Stimulated activated CD4-positive, alpha-beta T cell treated with anti-CD3 and anti-CD28 coated beads, Interleukin-4, amount 100 ng/mL, for 1 hour (primary cell): ENCODE results near the gene PHLDA2.
A peak's percentile ranks its signal among the peaks of the same experiment; 100 is the strongest.
"Not testable (repeated sequence)": the region's sequence is repeated elsewhere in the genome, so short reads cannot be mapped to it uniquely, and the experiment has no call there.

ENCODE experiments used
- DNase-seq: peaks from one replicate; pipeline ENCODE4 v3.0.0-alpha.2; 2020

The PHLDA2 gene

GRCh38 chr11:2944530-2944929, 15.3 kb upstream of the PHLDA2 start:
- DNase-seq, result no peak

DNA sequence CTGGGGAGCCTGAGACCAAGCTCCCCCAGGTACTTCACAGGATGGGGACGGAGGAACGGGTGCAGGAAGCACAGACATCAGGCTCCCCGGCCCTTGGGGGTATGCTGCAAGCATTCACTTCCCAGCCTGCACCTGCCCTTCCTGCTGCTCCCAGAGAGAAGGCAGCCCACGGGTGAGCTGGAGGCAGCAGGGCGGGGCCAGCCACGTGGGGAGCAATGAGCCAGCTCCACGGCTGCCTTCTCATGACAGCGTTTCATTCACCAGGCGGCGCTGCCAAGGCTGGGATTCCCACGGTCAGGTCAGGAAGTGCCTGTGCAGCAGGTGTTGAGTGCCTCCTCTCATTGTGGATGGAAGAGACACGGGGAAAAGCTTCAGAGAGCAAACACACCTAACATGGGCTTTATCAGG, 14.5 kb upstream of the PHLDA2 start:
- DNase-seq, result peak; percentile 36

DNA sequence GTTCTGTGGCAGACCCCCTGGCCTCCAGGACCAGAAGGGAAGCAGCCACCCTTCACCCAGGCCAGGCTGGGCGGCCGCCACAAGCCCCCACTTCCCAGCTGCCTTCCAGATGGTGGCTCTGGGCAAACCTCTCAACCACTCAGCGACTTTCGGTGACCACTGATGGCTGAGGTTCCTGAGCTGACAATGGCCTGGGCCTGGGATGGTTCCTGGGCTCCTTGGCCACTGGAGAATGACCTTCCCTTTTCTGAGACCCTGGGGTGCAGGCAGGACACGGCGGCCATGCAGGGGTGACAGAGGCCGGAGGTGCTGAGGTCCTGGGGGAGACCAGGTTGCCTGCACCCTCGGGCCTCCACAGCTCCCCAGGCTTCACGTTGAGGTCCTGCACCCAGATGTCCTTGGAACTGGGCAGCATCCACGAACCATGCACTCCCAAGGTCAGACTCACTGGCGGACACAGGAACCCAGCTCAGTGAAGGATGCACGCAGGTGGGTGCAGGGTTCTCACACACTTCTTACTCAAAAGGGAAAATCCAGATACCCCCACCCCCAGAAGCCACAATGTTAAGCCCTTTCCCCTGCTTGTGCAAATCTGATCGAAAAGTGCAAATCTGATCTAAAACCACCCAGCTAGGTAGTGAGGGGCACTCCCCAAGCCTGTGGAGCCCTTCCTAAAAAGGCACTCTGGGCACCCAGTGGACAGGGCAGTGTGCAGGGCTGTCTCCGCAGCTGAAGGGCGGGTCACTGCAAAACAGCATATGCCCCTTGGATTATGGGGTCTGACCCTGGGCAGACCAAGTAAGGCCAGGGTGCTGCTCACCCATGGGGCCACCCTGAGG, 13.9 kb upstream of the PHLDA2 start:
- no peak for DNase-seq

DNA sequence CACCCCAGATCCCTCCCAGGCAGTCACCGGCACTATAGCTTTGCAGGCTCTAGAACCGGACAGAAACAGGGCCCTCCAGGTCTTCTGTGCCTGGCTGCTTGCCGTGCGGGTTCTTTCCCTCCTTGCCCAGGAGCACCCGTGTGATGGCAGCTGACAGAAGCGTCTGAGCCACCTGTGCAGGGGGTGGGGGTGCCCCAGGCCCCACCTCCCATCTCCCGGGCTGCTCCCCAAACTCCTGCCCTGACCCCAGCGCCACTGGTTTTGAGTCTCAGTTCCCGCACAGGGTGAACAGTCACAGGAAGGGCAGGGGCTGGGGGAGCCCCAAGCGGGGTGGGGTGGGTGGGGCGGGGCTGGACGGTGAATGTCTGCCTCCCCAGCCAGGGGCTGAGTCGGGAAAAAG, 13.2 kb upstream of the PHLDA2 start:
- DNase-seq, result no peak

DNA sequence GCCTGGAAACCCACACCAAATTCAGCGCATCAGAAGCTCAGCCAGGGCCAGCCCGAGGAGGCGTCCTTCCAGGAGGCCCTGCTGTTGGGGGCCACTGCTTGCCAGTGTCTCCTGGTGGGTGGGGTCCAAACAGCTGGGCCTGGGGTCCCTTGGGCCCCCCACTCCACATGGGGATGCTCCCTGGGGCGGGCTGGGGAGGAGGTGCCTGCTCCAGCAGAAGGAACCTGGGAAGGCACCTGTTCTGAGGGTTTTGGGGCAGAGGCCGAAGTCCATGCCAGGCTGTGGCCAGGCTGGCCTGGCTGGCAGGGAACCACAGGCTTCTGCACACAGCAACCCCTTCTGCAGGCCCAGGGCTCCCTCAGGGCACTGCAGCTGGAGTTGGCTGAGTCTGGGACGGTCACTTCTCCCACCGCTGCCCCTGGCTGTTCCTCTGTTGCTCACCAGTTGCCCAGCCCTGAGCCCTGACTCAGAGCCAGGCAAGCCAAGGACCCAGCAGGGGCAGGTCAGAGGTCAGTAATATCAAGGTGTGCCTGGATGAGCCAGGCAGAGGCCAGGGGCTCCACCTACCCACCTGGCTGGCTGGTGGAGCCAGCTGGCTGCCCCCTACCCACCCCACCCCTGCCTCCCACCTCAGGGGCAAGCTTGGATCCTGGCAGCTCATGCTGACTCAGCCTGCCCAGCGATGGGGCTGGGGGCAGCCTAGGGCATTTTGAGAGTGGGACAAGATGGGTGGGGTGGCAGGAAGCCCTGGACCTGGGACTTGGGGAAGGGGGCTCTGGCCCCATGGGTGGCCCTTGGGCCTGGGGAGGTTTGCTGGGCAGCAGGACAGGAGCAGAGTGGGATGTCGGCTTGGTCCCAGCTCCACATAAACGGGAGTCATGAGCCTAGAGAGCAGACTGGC, 12.0 kb upstream of the PHLDA2 start:
- no peak for DNase-seq

DNA sequence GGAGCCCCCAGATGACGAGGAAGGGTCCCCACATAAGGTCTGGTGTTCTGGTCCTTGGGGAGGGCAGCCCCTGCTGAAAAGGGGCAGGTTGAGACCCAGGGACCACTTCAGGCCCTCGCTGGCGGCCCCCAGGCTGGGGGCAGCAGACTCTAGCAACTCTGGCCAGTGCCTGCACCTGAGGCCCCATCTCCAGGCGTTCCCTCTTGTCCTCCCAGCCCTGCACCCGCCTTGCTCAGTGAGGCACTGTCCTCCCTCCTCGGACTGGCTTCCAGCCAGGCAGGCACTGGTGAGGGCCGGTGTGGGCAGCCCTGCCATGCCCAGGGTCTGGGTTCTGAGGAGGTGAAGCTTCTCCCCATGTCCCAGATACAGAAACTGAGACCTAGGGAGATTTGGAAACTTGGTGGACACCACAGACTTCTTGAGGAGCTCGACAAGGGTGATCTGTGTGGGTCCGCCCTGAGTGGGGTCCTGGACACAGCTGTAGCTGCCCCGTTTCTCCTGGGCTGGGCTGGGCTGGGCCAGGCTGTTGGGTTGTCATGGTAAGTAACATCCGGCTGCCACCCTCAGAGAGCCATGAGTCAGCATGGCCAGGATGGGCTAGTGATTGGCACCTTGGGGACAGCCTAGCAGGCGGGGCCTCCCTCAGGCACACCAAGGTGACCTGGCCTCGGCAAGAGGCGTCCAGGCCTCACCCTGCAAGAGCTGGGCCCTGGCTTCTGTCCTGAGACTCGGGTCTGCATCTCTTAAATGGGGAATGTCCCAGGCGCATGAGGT, 11.1 kb upstream of the PHLDA2 start:
- no peak for DNase-seq

DNA sequence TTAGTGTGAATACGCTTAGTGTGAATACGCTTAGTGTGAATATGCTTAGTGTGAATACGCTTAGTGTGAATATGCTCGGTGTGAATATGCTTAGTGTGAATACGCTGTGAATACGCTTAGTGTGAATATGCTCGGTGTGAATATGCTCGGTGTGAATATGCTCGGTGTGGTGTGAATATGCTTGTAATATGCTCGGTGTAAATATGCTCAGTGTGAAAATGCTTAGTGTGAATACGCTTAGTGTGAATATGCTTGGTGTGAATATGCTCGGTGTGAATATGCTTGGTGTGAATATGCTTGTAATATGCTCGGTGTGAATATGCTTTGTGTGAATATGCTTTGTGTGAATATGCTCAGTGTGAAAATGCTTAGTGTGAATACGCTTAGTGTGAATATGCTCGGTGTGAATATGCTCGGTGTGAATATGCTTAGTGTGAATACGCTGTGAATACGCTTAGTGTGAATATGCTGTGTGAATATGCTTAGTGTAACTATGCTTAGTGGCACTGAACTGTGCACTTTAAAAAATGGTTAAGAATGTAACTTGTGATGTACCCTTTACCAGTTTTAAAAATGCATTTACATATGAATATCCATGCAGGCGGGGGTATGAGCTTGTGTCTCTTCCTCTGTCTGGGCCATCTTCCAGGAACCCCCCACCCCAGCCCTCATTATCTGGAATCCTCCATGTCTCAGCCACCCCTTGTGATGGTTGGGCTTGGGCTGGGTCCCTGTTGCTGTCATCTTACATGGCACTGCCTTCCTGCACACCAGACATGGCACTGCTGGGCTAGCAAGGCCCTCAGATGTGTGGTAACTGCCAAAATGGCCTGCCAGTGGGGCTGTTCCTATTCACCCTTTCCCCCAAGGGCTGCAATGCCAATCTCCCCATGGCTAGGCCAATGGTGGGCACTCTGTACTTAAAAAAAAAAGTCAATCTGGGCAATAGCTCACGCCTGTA, 9.5 kb upstream of the PHLDA2 start:
- DNase-seq, result not testable (repeated sequence)

- DNase-seq, result not testable (repeated sequence)
Measured at GRCh38 chr11:2937641-2938457, 8.6 kb upstream of the PHLDA2 start.

DNA sequence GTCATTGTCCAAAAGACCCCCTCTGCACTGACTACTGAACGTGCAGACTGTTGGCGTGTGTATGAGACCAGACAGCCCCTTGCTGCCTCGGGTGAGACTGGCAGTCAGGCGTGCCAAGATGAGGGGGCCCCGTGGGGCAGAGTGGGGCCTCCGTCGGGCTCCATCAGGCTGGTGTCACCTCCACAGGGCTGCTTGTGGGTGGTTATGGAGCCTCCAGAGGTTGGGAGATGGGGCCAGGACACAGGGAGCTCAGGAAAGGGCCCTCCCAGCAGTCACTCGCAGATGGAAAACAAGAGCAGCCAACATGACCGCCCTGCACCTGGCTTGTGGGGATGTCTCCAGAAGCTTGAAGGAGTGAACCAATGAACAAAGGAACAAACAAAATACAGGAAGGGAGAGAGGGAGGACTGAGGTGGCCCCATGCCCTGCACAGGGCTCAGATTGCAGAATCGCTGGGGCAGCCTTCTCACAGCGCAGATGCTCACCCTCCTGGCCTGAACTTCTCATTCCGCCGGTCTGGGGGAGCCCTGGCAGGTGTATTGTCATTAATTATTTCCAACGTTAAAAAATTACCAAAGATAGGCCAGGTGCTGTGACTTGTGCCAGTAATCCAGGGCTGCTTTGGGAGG, 5.5 kb upstream of the PHLDA2 start:
- DNase-seq, result no peak

- no peak for DNase-seq
Measured at GRCh38 chr11:2934021-2934550, 4.9 kb upstream of the PHLDA2 start.

DNA sequence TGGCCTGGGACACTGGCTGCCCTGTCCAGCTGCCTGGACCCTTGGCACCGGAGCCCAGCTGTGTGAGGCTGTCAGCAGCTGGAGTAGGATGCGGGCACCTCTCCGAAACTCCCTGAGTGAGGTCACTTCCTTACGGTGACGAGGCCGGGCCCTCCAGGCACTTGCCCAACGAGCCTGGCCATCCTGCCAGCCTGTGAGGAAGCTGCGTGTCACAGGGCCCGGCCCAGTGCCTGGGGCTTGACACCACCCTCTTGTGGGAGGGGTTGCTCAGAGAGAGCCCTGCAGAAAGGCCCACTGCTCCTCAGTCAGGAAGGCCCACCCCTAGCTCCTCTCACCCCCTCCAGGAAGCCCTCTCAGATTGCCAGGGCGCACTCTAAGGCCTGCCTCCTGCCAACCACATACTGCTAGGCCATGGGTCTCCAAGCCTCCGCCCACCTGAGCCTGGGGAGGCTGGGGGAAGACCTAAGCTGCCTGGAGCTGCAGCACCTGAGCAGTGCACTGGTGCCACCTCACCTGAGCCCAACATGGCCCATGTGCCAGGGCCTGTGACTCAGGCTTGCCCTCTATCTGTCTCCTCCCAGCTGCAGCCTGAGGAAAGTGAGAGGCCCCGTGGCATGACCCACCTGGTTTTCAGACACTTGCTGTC, 4.3 kb upstream of the PHLDA2 start:
- no peak for DNase-seq

DNA sequence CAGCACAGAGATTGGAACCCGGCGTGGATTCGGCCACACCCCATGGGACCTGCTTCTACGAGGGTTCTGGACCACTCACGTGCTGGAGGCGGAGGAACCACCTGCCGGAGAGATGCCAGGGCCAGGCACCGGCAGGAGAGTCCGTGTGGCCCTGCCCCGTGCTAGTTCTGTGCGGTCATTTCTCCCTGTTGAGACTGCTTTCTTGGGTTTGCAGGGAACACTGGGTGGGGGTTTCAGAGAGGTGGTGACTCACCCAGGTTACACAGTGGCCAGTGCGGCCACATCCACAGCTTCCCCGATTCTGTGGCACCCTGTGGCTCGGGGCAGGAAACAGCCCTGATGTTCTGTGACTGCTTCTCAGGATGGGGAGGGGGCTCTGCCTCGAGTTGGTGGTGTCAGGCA, 3.6 kb upstream of the PHLDA2 start:
- no peak for DNase-seq

DNA sequence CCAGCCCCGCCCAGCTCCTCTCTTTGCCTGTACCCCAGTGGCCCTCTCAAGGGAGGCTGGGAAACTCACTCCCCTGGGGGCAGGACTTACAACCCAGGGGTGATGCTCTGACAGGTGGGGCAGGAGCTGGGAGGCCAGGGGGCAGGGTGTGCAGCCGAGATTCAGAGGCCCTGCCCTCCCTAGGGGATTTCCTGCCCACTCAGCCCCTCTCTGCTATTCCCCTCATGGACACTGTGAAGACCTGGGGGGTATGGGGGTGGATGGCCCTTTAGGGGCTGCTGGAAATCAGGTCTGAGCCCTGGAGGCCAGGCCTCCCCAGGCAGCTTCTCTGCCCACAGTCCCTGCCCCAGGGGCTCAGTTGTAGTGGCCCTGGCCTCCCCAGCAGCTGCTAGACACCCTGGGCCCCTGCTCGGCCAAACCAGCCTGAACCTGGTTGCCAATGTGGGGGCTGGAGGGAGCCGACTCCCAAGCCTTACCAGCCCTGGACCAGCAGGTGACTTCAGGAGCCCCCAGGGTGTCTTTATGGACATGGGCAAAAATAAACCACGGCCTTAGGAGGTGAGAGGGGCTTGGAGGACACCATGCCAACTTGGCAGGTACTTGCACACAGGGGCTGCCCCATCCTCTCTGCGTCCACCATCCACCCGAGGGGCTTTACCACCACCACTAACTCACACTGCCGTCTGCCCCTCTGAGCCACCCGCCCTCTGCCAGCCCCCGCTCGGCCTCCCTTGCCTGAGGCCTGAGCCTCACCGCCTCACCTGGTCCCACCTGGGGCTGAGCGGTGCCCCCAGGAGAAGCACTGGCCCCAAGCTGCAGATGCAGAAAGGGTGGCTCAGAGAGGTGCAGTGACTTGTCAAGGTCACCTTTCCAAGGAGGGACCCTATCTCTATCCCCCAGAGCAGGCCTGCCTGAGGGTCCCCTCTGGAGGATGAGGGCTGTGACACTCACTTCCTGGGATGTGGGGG, 2.8 kb upstream of the PHLDA2 start:
- DNase-seq, result no peak

- DNase-seq, result no peak
Measured at GRCh38 chr11:2931420-2931746, 2.2 kb upstream of the PHLDA2 start.

DNA sequence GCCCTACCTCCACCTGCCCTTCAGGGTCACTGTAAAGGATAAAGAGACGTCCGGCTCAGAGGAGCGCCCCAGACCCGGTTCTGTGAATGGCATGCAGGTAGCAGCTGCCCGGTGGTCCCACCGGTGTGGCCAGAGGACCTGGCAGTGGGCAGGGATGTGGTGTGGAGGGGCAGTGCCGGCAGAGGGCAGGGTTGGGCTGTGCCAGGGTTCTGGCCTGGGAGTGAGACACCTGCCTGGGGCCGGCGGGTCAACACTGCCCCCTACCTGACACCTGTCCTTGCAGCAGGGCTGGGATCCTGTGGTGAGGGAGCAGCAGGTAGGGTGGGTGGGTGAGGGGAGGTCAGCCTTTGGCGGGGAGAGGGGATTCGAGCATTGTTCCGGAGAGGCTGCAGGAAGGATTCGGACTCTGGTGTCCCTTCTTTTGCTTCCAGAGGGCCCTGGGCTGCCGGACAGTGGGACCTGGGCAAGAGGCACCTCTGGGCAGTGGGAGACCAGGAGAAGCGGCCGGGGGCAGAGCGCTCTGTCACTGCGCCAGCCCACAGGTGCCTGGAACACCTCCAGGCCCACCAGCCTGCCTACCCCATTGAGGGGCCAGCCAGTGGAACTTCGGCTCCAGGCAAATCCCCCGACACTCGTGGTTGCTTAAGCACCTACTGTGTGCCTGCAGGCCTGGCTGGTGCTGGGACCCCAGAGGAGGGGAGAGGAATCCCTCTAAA, 1.6 kb upstream of the PHLDA2 start:
- peak; percentile 31 for DNase-seq

DNA sequence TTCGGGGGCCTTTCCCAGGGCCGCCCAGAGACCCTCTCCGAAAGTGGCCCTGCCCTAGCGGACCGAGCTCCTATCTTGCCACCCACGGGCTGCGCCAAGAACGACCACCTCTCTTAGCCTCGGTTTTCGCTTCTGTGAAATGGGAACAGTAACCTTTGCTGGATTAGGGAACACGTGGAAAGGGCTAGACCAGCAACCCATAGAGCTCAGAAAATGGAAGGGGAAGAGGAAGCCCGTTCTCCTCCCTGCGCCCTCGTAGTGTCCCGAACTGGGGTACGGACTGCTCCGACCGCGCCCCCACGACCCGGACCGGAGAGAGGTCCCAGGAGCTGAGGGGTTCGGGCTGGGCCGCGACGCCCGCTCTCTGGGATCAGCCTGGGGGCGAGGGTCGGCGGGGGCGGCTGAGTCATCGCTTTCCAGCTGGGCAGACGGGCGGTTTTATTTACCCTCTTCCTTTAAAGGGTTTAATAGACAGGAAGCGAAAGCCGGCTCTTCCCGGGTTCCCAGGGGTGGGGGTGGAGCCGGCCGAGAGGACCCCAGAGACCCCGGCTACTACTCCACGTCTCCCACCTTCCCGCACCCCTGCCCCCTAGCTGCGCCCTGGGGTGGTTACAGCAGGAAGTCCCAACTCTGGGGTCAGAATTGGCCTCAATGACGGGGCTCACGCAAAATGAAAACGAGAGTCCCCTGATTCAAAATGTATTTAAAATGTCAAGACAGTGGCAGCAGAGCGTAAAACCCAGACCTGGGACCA, 907 bp upstream of the PHLDA2 start:
- peak; percentile 36 for DNase-seq

GRCh38 chr11:2929531-2929949, 320 bp upstream of the PHLDA2 start:
- DNase-seq, result peak; percentile 57
